ENCODE measurements around the gene PHF21A.

- no peak for TF ChIP-seq GATA3 (IDR thresholded peaks at IDR 0.05; ENCODE audit: low read depth, low read length)
- TF ChIP-seq GATA2 (IDR thresholded peaks at IDR 0.05; ENCODE audit: low read depth, low read length) = no peak
These were observed 200.4 kb downstream of the PHF21A start for GRCh38 chr11:45920531-45921477.
